ENCODE results near the gene FRK. TPM values are rescaled to one million over a fixed set of nuclear protein-coding genes. Genes with fewer than 3 reads are reported as not detected.

Gene FRK
- total and polyA plus RNA-seq, 8 donors: 0.72 to 11.6 (median 4.5) TPM

- H3K9me3 ChIP-seq: no peaks in the 10 kb centered on the region
- no peak for TF ChIP-seq CTCF (IDR thresholded peaks at IDR 0.05)
- no peak overlapping the region for H3K27ac ChIP-seq
- no peaks in the 10 kb centered on the region for H3K4me1 ChIP-seq
- no peak for ATAC-seq
- 41 to 50% methylated on average over 2 of the region's 2 CpGs for WGBS, 2 donors
- FAIRE-seq: no peak
- intact Hi-C loops (cut with DNase I): no loop called here
- H3K4me3 ChIP-seq: no peak overlapping the region
- H3K36me3 ChIP-seq: no peaks in the 10 kb centered on the region
- no peak for DNase-seq
- H3K27me3 ChIP-seq: no peaks in the 10 kb centered on the region
Measured at GRCh38 chr6:115914098-115914497, 146.6 kb downstream of the FRK start.

- no peak for FAIRE-seq
- TF ChIP-seq CTCF (IDR thresholded peaks at IDR 0.05): no peak
- WGBS, 2 donors: 79 to 85% methylated on average over 9 of the region's 9 CpGs
- Histone ChIP-seq H3K4me1 (no peaks in the 10 kb centered on the region), H3K27me3 (no peaks in the 10 kb centered on the region), H3K9me3 (no peaks in the 10 kb centered on the region), H3K36me3 (no peaks in the 10 kb centered on the region), H3K27ac (no peak overlapping the region), H3K4me3 (no peak overlapping the region)
- ATAC-seq: no peak
- intact Hi-C loops (cut with DNase I): no loop called here
- DNase-seq: no peak
Measured at GRCh38 chr6:115909923-115910546, 150.7 kb downstream of the FRK start.

- no peaks in the 10 kb centered on the region for H3K9me3 ChIP-seq
- no peak for TF ChIP-seq CTCF (IDR thresholded peaks at IDR 0.05)
- H3K27ac ChIP-seq: no peak overlapping the region
- ATAC-seq: no peak
- H3K27me3 ChIP-seq: no peaks in the 10 kb centered on the region
- no peak overlapping the region for H3K4me3 ChIP-seq
- FAIRE-seq: no peak
- intact Hi-C loops (cut with DNase I): no loop called here
- H3K36me3 ChIP-seq: no peaks in the 10 kb centered on the region
- 64 to 78% methylated on average over 5 of the region's 5 CpGs for WGBS, 2 donors
- no peak for DNase-seq
- no peaks in the 10 kb centered on the region for H3K4me1 ChIP-seq
Measured at GRCh38 chr6:115908906-115909559, 151.7 kb downstream of the FRK start.

GRCh38 chr6:115905471-115905870, 155.2 kb downstream of the FRK start:
- intact Hi-C loops (cut with DNase I): no loop called here
- WGBS, 2 donors: 26 to 36% methylated on average over 5 of the region's 5 CpGs
- no peaks in the 10 kb centered on the region for H3K9me3 ChIP-seq
- no peak for TF ChIP-seq CTCF (IDR thresholded peaks at IDR 0.05)
- no peaks in the 10 kb centered on the region for H3K4me1 ChIP-seq
- no peak overlapping the region for H3K27ac ChIP-seq
- FAIRE-seq (no peak), ATAC-seq (no peak), DNase-seq (no peak)
- H3K27me3 ChIP-seq: no peaks in the 10 kb centered on the region
- no peak overlapping the region for H3K4me3 ChIP-seq
- H3K36me3 ChIP-seq: no peaks in the 10 kb centered on the region

- FAIRE-seq: no peak
- Histone ChIP-seq H3K27ac (no peak overlapping the region), H3K9me3 (no peaks in the 10 kb centered on the region), H3K27me3 (no peaks in the 10 kb centered on the region), H3K36me3 (no peaks in the 10 kb centered on the region), H3K4me3 (no peak overlapping the region), H3K4me1 (no peaks in the 10 kb centered on the region)
- DNase-seq: no peak
- no peak for TF ChIP-seq CTCF (IDR thresholded peaks at IDR 0.05)
- 74 to 90% methylated on average over 2 of the region's 2 CpGs for WGBS, 2 donors
- ATAC-seq: no peak
- intact Hi-C loops (cut with DNase I): no loop called here
Measured at GRCh38 chr6:115902436-115902835, 158.3 kb downstream of the FRK start.

All from pancreas (tissue), 10 donors.